K562 (cell line): ENCODE results near the gene TENM3. TPM values are rescaled to one million over a fixed set of nuclear protein-coding genes. Genes with fewer than 3 reads are reported as not detected.

Experiments used
- ATAC-seq: fragments of 200-7000 bp; cut with Tn5 transposase; 3 replicates; pipeline ENCODE4 v1.9.1; 2020; ENCODE audit warnings: moderate library complexity
- BruUV-seq: library from RNA; stranded (reverse); fragments of 400-500 nt; replicated peaks from 2 replicates; lab custom pipeline; 2021; lab: Mats Ljungman, UMichigan
- CTCF ChIA-PET: fragments of 300-600 bp; formaldehyde crosslinking; extraction: SDS; loops from one replicate; lab custom pipeline; 2021; ENCODE audit warnings: low intra/inter-chr PET ratio; lab: Yijun Ruan, JAX
- POLR2A ChIA-PET: fragments of 300-600, 350-650 bp; sonication (Branson Sonifier 250); formaldehyde crosslinking; extraction: SDS; loops from one replicate; lab custom pipeline; 2021; ENCODE audit warnings: antibody characterized with exemption, inconsistent platforms; lab: Yijun Ruan, JAX
- DNase-seq, 4 experiments: peaks; one replicate each; pipeline versions ENCODE4 v3.0.0 to v3.0.0-alpha.2; 2011 to 2018; ENCODE audit warnings: low spot score in 3 of 4, mixed read lengths in 3 of 4; ENCODE audit errors: extremely low read depth in 1 of 4
- FAIRE-seq: peaks from 2 replicates; lab custom pipeline; 2011; peaks lifted over from hg19 to GRCh38; lab: Jason Lieb, UNC
- H2AFZ ChIP-seq: 2 replicates; pipeline ENCODE4 v1.6.0; 2011; ENCODE audit warnings: low read depth, low read length, control low read depth, inconsistent platforms
- H3K27ac ChIP-seq: fragments of 200-600 bp; 3 replicates; pipeline ENCODE4 v1.8.0; 2011; ENCODE audit warnings: low read depth, mild to moderate bottlenecking, control low read depth, inconsistent platforms, low read length, moderate library complexity, mixed read lengths; ENCODE audit errors: extremely low read depth
- H3K27me3 ChIP-seq, 2 experiments: fragments of 300-600 bp in 1 of 2; 2 replicates in 1 of 2; 3 replicates in 1 of 2; pipeline versions ENCODE4 v1.6.0 to v1.8.0; 2011; ENCODE audit warnings: inconsistent platforms in 2 of 2, low read length in 2 of 2, mild to moderate bottlenecking in 1 of 2, mixed read lengths in 1 of 2, moderate library complexity in 1 of 2; ENCODE audit not compliant: control insufficient read depth in 2 of 2, insufficient read depth in 2 of 2
- H3K36me3 ChIP-seq: fragments of 300-600 bp; 3 replicates; pipeline ENCODE4 v1.8.0; 2011; ENCODE audit warnings: mild to moderate bottlenecking, low read length, inconsistent platforms; ENCODE audit not compliant: control insufficient read depth, insufficient read depth
- H3K4me1 ChIP-seq, 2 experiments: fragments of 200-600 bp in 1 of 2; replicated peaks in 1 of 2; 2 replicates in 1 of 2; 3 replicates in 1 of 2; pipeline versions ENCODE4 v1.5.1 to v1.8.0; 2011; ENCODE audit warnings: inconsistent platforms in 2 of 2, low read length in 2 of 2, mild to moderate bottlenecking in 1 of 2, mixed read lengths in 1 of 2, moderate library complexity in 1 of 2; ENCODE audit not compliant: control insufficient read depth in 2 of 2, insufficient read depth in 2 of 2
- H3K4me2 ChIP-seq: 2 replicates; pipeline ENCODE4 v1.6.1; 2011; ENCODE audit warnings: low read length, control low read depth, inconsistent platforms, mixed read lengths; ENCODE audit not compliant: insufficient read depth
- H3K4me3 ChIP-seq: fragments of 200-600 bp; sonication (generic), shearing (Covaris generic); 2 replicates; pipeline ENCODE4 v1.5.1; 2016; ENCODE audit warnings: control low read depth, inconsistent platforms
- H3K79me2 ChIP-seq: fragments of 200-600 bp; 3 replicates; pipeline ENCODE4 v1.8.0; 2011; ENCODE audit warnings: low read length, inconsistent platforms; ENCODE audit not compliant: control insufficient read depth, insufficient read depth
- H3K9ac ChIP-seq, 2 experiments: 2 replicates each; pipeline versions ENCODE4 v1.6.0 to v1.6.1; 2011; ENCODE audit warnings: low read depth in 2 of 2, low read length in 2 of 2, control low read depth in 1 of 2, inconsistent platforms in 1 of 2, mild to moderate bottlenecking in 1 of 2, mixed read lengths in 1 of 2; ENCODE audit not compliant: insufficient read depth in 1 of 2
- H3K9me1 ChIP-seq: one replicate; pipeline ENCODE4 v1.6.0; 2011; ENCODE audit warnings: inconsistent platforms, mild to moderate bottlenecking, low read length, moderate library complexity; ENCODE audit not compliant: control insufficient read depth, insufficient read depth
- H3K9me3 ChIP-seq: replicated peaks from 2 replicates; pipeline ENCODE4 v1.5.1; 2011; ENCODE audit warnings: low read depth, low read length, inconsistent platforms; ENCODE audit not compliant: control insufficient read depth, insufficient read depth
- H4K20me1 ChIP-seq: replicated peaks from 2 replicates; pipeline ENCODE4 v1.6.1; 2011; ENCODE audit warnings: low read length, inconsistent platforms, mixed read lengths; ENCODE audit not compliant: control insufficient read depth, insufficient read depth
- BHLHE40 ChIP-seq: IDR thresholded peaks from 2 replicates; pipeline ENCODE4 v1.6.1; 2011; ENCODE audit warnings: low read length, improper control_type of control experiment
- CTBP1 ChIP-seq: fragments of 450-650 bp; IDR thresholded peaks from 2 replicates; pipeline ENCODE4 v1.6.1; 2016; ENCODE audit warnings: borderline replicate concordance
- HDAC3 ChIP-seq: fragments of 450-650 bp; IDR thresholded peaks from 2 replicates; pipeline ENCODE4 v1.6.1; 2018; ENCODE audit warnings: borderline replicate concordance, mild to moderate bottlenecking, moderate library complexity; ENCODE audit not compliant: partially characterized antibody
- HMG20B ChIP-seq: fragments of 250-450 bp; sonication (Bioruptor Pico); IDR thresholded peaks from 2 replicates; pipeline ENCODE4 v1.5.0; 2021; ENCODE audit warnings: mild to moderate bottlenecking
- PCBP1 ChIP-seq: fragments of 200-400 bp; formaldehyde crosslinking; IDR thresholded peaks from 2 replicates; pipeline ENCODE4 v1.6.1; 2018; ENCODE audit warnings: mild to moderate bottlenecking, low read depth, low read length; ENCODE audit not compliant: poor library complexity, severe bottlenecking
- PPARD ChIP-seq: fragments of 250-450 bp; sonication (Bioruptor Pico); IDR thresholded peaks from 2 replicates; pipeline ENCODE4 v1.8.0; 2022; ENCODE audit warnings: inconsistent platforms, mild to moderate bottlenecking, moderate library complexity
- RBM14 ChIP-seq: fragments of 200-400 bp; formaldehyde crosslinking; IDR thresholded peaks from 2 replicates; pipeline ENCODE4 v1.6.1; 2018; ENCODE audit warnings: low read depth, mild to moderate bottlenecking, low read length, moderate library complexity, borderline replicate concordance; ENCODE audit not compliant: insufficient read depth
- THRAP3 ChIP-seq: fragments of 450-650 bp; IDR thresholded peaks from 2 replicates; pipeline ENCODE4 v1.6.1; 2016; ENCODE audit warnings: mild to moderate bottlenecking, inconsistent platforms, borderline replicate concordance
- ZFPM2 ChIP-seq: fragments of 250-450 bp; sonication (Bioruptor Pico); IDR thresholded peaks from 2 replicates; pipeline ENCODE4 v1.5.1; 2022; ENCODE audit warnings: mild to moderate bottlenecking
- ZNF197 ChIP-seq: fragments of 200-800 bp; sonication (Bioruptor generic); IDR thresholded peaks from 2 replicates; pipeline ENCODE4 v1.6.1; 2016; ENCODE audit warnings: low read depth, missing genetic modification characterization, missing compliant biosample characterization
- WGBS: fragments of 100-300 bp; shearing (Covaris generic); methylation state at CpG from one replicate; pipeline ENCODE4 v1.1.6; 2016; ENCODE audit warnings: low coverage, mixed read lengths; ENCODE audit not compliant: insufficient coverage; ENCODE audit errors: missing lambda C conversion rate; 5-methylcytosine and 5-hydroxymethylcytosine counted together
- in situ Hi-C: fragments of 300-500 bp; cut with MboI; formaldehyde crosslinking; loops from 4 replicates; pipeline ENCODE4 v1.15.0; 2018; ENCODE audit warnings: inconsistent platforms, mixed read lengths
- intact Hi-C: fragments of 100-400 bp; cut with micrococcal nuclease; formaldehyde crosslinking; loops from 2 replicates; pipeline ENCODE4 v1.14.2; 2022
- polyA plus RNA-seq, 8 experiments: library from polyadenylated mRNA; depleted of rRNA in 4 of 8; stranded (reverse) in 5 of 8; unstranded in 3 of 8; fragments of >200 nt; fragmentation: Nextera tagmentation in 2 of 8; fragmentation: Illumina TruSeq in 1 of 8; extraction: Ambion mirVana in 2 of 8; extraction: Trizol in 1 of 8; gene quantifications; 2 replicates each; pipeline versions ENCODE4 v1.2.1 to v1.2.3, GENCODE V29; 2011 to 2014; ENCODE audit warnings: inconsistent platforms in 1 of 8, missing spikeins in 1 of 8
- total RNA-seq, 7 experiments: library from RNA; depleted of rRNA in 6 of 7; stranded (reverse); fragments of >200 nt in 6 of 7; fragmentation: Illumina TruSeq in 2 of 7; extraction: Trizol in 2 of 7; gene quantifications; 2 replicates each; pipeline versions ENCODE4 v1.2.1 to v1.2.3, GENCODE V29; 2011 to 2021; ENCODE audit warnings: low replicate concordance in 1 of 7
- TF ChIP-seq, protein P1 (sequence below): fragments of 450-650 bp; IDR thresholded peaks from one replicate; pipeline ENCODE4 v1.6.1; 2018; ENCODE audit warnings: mild to moderate bottlenecking, moderate library complexity; ENCODE audit not compliant: partially characterized antibody
- TF ChIP-seq, protein P2 (sequence below), 2 experiments: fragments of 450-650 bp; IDR thresholded peaks; 2 replicates each; pipeline ENCODE4 v1.6.1; 2018; ENCODE audit warnings: mild to moderate bottlenecking in 2 of 2, low read depth in 1 of 2; ENCODE audit not compliant: partially characterized antibody in 2 of 2

Gene TENM3
- total and polyA plus RNA-seq, 9 of the 15 experiments (the other 6 are each of a cell fraction or from before 2014, with no cell fraction given): 0.01 to 0.02 TPM; not detected in 7

DNA sequence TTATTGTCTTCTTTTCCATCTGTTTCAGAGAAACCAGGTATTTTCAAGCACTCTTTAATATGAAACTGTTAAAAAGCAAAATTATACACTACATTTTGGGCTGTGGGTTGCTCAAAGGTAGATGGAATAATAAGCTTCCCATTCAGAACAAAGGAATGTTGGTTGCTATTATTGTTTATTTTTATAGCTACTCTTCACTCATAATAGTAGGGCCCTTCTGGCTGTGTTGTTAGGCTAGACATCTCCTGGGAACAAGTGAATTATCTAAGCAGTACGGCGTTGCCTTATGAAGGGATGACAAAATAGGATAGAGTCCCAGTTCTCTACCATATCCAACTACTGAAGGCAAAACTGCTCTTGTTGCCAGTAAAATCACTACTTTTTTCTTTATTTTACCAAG lies 34.2 kb downstream of the TENM3 start:
- Histone ChIP-seq H2AFZ (no peak overlapping the region), H3K9ac (no peak overlapping the region), H3K27ac (no peak overlapping the region), H3K9me1 (no peaks in the 10 kb centered on the region), H4K20me1 (no peaks in the 10 kb centered on the region), H3K79me2 (no peaks in the 10 kb centered on the region), H3K4me3 (no peak overlapping the region), H3K36me3 (no peaks in the 10 kb centered on the region), H3K9me3 (no peaks in the 10 kb centered on the region), H3K4me1 (no peaks in the 10 kb centered on the region), H3K27me3 (no peaks in the 10 kb centered on the region; a peak in 1 of 5 replicates), H3K4me2 (no peak overlapping the region)
- ChIA-PET POLR2A (interaction anchor here (2.3 kb wide), 1 partner anchor 8 kb away, joined by 5 read pairs; no protein-coding TSS in a partner anchor), CTCF (no interaction called here)
- DNase-seq (no peak), ATAC-seq (no peak), FAIRE-seq (no peak)
- intact Hi-C loops: no loop called here
- no TSS peak for BruUV-seq
- TF ChIP-seq ZNF197 (CRISPR knock-in tag): no peak
- TF ChIP-seq THRAP3: no peak
- no peak for TF ChIP-seq HMG20B (CRISPR knock-in tag)
- TF ChIP-seq HDAC3: no peak
- no peak for TF ChIP-seq BHLHE40
- TF ChIP-seq, protein P1, sequence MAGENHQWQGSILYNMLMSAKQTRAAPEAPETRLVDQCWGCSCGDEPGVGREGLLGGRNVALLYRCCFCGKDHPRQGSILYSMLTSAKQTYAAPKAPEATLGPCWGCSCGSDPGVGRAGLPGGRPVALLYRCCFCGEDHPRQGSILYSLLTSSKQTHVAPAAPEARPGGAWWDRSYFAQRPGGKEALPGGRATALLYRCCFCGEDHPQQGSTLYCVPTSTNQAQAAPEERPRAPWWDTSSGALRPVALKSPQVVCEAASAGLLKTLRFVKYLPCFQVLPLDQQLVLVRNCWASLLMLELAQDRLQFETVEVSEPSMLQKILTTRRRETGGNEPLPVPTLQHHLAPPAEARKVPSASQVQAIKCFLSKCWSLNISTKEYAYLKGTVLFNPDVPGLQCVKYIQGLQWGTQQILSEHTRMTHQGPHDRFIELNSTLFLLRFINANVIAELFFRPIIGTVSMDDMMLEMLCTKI: no peak
- no peak for TF ChIP-seq CTBP1
- no peak for TF ChIP-seq PCBP1
- no peak for TF ChIP-seq PPARD
- TF ChIP-seq ZFPM2 (CRISPR knock-in tag): no peak
- no peak for TF ChIP-seq RBM14
- TF ChIP-seq, protein P2, sequence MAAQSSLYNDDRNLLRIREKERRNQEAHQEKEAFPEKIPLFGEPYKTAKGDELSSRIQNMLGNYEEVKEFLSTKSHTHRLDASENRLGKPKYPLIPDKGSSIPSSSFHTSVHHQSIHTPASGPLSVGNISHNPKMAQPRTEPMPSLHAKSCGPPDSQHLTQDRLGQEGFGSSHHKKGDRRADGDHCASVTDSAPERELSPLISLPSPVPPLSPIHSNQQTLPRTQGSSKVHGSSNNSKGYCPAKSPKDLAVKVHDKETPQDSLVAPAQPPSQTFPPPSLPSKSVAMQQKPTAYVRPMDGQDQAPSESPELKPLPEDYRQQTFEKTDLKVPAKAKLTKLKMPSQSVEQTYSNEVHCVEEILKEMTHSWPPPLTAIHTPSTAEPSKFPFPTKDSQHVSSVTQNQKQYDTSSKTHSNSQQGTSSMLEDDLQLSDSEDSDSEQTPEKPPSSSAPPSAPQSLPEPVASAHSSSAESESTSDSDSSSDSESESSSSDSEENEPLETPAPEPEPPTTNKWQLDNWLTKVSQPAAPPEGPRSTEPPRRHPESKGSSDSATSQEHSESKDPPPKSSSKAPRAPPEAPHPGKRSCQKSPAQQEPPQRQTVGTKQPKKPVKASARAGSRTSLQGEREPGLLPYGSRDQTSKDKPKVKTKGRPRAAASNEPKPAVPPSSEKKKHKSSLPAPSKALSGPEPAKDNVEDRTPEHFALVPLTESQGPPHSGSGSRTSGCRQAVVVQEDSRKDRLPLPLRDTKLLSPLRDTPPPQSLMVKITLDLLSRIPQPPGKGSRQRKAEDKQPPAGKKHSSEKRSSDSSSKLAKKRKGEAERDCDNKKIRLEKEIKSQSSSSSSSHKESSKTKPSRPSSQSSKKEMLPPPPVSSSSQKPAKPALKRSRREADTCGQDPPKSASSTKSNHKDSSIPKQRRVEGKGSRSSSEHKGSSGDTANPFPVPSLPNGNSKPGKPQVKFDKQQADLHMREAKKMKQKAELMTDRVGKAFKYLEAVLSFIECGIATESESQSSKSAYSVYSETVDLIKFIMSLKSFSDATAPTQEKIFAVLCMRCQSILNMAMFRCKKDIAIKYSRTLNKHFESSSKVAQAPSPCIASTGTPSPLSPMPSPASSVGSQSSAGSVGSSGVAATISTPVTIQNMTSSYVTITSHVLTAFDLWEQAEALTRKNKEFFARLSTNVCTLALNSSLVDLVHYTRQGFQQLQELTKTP (IDR thresholded peaks at IDR 0.05; ENCODE audit: low read depth in 1 of 2, partially characterized antibody in 2 of 2): no peak
- 0% methylated on average over 2 of the region's 2 CpGs for WGBS
- in situ Hi-C loops: no loop called here
